Stimulated activated CD8-positive, alpha-beta memory T cell treated with anti-CD3 and anti-CD28 coated beads, Interleukin-4, amount 100 ng/mL, for 4 hours (primary cell): Measurements from ENCODE around the gene AARS2.

Experiments
- DNase-seq, 2 donors: peaks; one replicate each; pipeline ENCODE4 v3.0.0-alpha.2; 2020; ENCODE audit warnings: low read depth in 2 of 2, low spot score in 1 of 2

AARS2 gene

DNA sequence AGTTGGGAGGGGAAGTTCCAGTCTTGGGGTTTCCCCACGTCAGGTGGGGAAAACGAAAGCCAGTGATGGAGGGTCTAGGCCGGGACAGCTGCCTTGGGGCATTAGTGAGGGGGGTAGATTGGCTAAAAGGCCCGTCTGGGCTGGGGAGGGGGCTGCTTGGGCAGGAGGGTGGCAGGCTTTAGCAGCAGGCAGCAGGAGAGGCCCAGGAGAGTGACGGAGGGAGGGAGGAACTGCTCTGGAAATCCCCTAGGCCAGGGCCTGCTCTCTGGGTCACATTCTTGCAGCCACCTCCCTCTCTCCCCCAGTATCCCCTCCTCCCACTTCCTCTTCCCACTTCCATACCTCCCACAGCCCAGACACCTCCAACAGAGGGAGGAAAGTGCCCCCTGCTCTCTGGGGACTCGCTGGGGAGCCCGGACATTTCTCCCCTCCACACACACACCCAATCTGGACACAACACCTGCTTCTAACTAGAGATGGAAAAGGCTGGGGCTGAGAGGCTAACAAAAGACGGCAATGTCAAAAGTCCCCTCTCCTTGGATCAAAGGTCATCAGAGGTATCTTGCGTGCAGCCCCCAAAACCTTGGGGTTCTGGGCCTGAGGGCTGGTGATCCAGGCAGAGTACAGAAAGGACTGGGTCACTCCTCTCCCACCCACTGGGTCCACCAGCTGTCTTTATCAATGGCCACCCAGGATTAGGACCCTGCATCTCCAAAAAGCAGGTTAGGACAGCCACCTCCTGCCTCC, 49.6 kb downstream of the AARS2 start:
- DNase-seq: no peak

DNA sequence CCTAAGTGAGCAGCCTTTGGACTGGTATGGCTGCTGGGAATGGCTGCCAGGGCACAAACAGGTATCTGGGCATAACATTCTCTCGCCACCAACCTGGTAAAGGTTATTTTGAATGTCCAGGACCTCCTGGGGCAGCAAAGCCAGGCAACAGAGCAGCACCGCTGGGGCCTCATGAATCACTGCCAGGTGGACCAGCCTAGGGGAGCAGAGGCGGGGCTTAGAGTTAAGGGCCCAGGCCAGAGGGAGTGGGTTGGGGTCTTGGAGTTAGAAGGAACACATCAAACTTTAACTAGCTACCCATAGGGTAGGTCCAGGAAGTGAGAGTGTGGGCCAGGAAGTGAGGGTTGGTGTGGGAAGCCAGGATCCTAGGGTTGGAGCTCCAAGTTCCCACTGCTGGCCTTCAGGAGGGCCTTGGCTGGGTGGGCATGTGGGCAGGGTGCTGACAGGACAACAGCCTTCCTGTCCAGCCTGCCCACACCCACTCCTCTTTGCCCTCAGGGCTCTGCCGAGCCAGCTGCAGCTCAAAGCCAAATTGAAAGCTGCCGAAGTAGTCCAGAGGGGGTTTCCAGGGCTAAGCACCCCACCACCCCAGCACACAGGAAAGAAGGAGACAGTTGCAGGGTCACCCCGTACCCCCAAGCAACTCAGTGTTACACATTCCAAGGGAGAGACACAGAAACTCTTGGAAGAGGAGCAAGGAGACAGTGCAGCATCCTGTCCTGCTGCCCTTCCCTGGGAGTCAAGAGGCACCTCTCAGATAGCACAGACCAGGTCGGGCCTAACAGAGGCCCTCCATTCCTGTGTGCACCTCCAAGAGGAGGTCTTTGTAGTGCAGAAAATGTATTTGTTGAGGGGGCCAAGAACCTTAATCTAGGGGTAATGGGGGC, 50.4 kb downstream of the AARS2 start:
- no peak for DNase-seq

DNA sequence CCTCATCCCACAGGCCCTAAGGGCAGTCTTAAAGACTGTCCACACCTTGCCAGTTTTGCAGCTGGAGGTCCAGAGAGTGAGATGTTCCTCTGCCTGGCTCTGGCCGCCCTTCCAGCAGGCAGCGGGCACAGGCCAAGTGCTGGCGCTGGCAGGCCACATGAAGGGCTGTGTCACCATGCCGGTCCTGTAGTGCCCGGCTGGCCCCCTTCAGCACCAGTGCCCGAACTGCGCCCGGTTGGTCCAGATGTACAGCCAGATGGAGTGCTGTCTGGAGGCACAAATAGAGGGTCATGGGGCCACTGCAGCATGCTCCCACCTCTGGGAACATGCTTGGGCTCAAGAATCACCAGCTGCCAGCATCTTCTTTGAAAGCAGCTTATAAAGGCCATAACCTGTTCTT, 51.6 kb downstream of the AARS2 start:
- no peak for DNase-seq

- no peak for DNase-seq
These were observed 52.5 kb downstream of the AARS2 start for GRCh38 chr6:44260451-44261297.

GRCh38 chr6:44260011-44260410, 53.1 kb downstream of the AARS2 start:
- DNase-seq: no peak

DNA sequence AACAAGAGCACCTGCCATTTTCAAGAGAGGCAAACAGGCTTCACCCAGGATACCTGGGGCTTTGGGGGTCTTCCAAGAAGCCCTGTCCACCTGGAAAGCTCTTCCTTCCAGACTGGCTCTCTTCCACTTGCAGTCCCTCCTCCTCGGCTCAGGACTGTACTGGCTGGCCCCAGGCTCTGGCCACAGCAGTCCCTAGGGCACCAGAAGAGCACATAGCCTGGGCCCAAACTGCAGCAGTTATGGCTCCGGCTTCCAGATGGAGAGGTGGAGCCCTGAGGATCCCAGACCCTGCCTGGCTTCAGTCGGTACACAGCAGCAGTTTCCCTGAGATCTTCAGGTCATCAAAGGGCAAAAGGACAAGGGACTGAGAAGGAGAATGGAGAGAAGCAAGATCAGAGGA, 54.2 kb downstream of the AARS2 start:
- DNase-seq: no peak

DNA sequence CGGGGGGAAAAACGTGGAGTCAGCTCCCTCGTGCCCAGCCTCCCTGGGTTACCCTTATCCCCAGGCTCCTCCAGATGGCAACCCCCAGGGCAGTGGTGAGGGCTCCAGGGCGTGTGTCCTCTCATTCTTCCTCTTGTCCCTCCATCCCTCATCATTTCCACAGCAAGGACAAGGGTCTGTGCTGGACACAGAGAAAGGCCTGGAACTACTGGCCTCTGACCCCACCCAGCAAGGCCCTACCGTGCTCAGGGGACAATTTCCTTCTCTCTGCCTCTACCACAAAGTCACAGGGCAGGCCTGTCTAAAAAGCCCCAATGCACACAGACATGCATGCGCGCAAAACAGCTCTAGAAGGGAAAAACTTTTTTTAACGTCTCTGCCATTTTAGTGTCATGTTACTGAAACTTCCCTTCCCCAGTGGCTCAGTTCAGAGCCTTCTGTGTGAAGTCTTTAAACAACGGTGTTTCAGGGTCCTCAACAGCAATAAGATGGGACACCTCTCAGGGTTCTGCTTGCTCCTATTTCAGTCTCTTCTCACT, 54.8 kb downstream of the AARS2 start:
- no peak for DNase-seq

DNA sequence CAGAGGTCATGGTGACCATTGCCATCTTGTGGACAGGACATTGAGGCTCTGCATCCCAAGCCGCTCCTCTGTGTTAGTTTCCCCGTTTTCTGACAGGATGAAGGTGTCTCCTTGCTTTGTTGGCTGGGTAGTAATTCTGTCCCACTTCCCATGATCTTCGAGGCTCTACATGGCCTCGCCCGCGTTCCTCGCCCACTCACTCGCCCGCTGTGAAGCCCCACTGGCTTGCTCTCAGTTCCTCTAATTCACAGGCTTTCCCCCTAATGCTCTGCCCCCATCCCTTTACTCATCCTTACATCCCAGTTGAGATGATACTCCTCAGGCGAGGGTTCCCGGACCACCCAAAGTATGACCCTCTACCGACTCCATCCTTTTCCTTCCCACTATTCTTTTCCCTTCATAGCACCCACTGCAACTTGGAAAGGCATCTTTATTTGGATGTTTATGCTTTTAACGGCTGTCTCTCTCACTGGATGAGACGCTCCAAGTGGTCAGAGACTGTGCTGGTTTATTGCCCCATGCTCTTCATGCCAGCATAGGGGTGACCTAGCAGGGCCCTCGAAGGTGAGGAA, 55.3 kb downstream of the AARS2 start:
- no peak for DNase-seq

DNA sequence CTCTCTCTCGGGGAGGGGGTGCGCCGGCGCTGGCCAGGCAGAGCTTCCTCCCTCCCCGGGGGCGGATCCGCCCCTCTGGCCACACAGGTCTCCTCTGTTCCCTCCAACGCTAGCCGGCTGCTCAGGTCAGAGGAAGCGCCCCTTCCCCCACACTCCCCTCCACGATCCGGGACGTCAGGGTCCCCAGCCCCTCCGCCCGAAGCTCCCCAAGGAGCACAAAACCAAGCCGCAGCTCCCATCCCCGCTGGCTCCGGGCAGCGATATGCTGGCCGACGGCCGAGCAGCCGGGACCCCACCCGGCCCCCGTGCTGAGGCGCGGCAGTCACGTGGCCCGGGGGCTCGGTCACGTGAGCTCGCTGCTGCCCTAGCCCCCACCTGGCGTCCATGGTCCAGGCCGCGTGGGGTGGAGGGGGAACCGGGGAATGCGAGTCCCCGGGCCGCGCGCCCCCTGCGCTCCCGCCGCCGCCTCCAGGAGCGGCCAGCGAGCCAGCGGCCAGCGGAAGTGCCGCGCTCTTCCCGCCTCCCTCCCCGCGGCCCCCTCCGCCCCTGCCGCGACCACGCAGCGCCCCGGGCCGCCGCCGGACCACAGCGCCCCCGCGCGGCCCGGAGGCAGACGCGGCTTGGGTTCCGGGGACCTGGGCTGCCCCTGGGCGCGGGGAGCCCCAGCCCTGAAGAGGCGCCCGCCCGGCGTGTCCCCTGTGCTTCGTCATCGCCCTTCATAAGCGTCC, 56.0 kb downstream of the AARS2 start, which contains the start of gene SLC35B2:
Gene SLC35B2, minus strand, starts transcription at position 504 of the 728 bp plus-strand sequence. Its CDS starts 118 bp downstream, at position 386.
- DNase-seq: no peak

- DNase-seq: no peak
These were observed 56.4 kb downstream of the AARS2 start for GRCh38 chr6:44256775-44257024.

- no peak for DNase-seq
These were observed 57.0 kb downstream of the AARS2 start for GRCh38 chr6:44255871-44256774.

- no peak for DNase-seq
These were observed 57.9 kb downstream of the AARS2 start for GRCh38 chr6:44255105-44255808.

DNA sequence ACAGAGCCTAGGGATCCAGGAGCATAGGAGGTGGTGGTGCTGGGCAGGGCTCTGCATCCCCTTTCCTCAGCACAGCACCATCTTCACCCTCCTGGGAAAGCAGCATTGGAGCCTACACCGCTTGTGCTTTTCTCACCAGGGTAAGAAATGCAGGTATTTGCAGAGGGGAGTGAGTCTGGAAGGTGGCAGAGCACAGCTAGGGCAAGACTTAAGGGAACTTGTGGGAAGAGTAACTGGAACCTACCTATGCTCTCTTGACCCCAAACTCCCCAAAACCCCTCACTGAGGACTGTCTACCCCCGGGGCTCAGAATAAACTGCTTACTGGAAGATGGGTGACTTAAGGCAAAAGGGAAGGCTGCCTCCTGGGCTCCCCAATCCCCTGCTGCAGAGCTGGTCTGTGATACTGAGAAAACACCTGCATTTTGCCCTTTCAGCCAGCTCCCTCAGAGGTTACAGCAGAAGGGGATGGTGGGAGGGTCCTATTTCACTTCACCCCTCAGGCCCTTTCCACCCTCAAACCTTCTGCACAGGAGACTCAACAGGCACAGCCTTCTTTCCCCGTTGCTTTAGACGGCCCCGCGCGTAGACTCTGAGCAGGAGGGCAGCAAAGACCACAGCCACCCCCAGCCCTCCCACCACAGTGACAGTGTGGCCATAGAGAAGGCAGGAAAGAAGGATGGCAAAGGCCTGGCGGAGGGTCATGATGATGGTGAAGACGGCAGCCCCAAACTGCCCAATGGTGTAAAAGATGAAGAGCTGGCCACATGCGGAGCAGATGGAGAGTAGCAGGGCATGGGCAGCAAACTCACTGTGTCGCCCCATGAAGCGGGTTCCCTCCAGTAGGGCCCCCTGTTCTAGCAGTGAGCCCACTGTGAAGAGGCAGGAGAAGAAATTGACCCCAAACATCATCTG, 58.7 kb downstream of the AARS2 start:
- no peak for DNase-seq

DNA sequence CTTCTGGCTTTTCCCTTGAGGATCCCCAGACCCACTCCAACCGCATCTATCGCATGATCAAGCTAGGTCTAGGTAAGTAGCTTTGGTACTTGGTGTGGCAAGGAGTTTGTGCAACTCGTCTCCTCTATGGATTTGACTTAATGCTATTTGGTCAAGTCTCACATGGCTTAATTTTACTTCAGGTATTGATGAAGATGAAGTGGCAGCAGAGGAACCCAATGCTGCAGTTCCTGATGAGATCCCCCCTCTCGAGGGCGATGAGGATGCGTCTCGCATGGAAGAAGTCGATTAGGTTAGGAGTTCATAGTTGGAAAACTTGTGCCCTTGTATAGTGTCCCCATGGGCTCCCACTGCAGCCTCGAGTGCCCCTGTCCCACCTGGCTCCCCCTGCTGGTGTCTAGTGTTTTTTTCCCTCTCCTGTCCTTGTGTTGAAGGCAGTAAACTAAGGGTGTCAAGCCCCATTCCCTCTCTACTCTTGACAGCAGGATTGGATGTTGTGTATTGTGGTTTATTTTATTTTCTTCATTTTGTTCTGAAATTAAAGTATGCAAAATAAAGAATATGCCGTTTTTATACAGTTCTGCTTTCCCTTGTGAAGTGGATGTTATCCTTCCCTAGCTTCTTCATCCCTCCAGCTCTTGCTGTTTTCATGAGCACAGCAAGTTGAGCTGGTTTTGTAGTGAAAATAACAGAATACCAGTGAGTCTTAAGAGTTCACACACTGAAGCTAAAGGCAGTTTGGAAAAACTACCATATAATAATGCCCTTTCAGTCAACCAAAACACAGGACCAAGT, 59.6 kb downstream of the AARS2 start:
- no peak for DNase-seq

DNA sequence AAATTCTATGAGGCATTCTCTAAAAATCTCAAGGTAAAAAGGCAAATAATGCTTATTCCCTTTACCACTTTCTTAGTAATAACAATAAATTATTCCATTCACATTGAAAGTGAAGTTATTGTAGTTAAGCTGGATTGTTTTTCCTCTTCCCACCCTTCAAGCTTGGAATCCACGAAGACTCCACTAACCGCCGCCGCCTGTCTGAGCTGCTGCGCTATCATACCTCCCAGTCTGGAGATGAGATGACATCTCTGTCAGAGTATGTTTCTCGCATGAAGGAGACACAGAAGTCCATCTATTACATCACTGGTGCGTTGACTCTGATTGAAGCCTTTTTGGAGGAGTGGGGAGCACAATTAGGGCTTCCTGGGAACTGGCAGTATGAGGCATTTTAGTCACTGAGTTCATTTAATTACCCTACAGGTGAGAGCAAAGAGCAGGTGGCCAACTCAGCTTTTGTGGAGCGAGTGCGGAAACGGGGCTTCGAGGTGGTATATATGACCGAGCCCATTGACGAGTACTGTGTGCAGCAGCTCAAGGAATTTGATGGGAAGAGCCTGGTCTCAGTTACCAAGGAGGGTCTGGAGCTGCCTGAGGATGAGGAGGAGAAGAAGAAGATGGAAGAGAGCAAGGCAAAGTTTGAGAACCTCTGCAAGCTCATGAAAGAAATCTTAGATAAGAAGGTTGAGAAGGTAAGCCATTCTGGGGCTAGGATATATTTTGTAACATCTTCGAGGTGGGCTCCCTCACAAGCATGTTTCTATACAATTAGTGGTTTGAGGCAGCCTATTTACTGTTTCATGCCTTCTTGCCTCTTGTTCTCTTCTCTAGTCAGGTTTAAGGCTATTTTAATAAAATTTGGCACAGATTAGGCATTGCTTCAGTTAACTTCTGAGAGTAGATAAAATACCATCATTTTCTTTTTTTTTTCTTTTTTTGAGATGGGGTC, 61.3 kb downstream of the AARS2 start:
- no peak for DNase-seq

DNA sequence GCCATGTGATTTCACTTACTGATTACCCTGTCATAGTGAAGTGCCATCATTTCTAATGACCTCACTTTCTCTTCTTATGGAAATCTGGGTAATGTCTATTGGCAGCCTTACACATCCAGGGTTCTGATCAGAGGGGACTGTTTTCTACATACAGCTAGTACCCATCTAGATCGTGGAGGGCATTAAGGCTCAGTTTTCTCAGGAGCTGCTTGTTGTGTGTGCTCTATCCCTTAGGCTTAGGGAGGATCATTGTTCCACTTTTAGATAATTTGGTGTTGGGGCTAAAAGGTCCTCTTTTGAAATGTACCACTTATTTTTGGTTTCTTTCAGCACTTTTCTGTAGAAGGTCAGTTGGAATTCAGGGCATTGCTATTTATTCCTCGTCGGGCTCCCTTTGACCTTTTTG, 62.4 kb downstream of the AARS2 start:
- no peak for DNase-seq
